ENCODE data around the gene TNRC18. TPM values are rescaled to one million over a fixed set of nuclear protein-coding genes. Genes with fewer than 3 reads are reported as not detected.

TNRC18 gene
- total and polyA plus RNA-seq, 12 donors = 10.1 to 42.3 (median 30.3) TPM

Other genes starting within 250 kb of the TNRC18 start
- 10 to 100 TPM; 38.2 to 60.7 (median 48.6) TPM for gene WIPI2, start 233.6 kb downstream of the TNRC18 start, total RNA-seq
- gene WIPI2, start 233.6 kb downstream of the TNRC18 start, polyA plus RNA-seq = 10 to 100 TPM; 15.9 to 33.4 TPM
- gene SLC29A4, start 140.9 kb downstream of the TNRC18 start, total RNA-seq = 1 to 10 TPM in 9 of 10 donors, under 1 TPM in 1; 0.94 to 4.5 (median 1.9) TPM
- 1 to 10 TPM; 4.4 to 5.3 TPM for gene SLC29A4, start 140.9 kb downstream of the TNRC18 start, polyA plus RNA-seq
- gene FBXL18, start 90.0 kb upstream of the TNRC18 start, total RNA-seq = 1 to 10 TPM; 5.2 to 7.9 (median 6.8) TPM
- gene FBXL18, start 90.0 kb upstream of the TNRC18 start, polyA plus RNA-seq = 1 to 10 TPM; 1.5 to 2.0 TPM
- gene ACTB, start 106.8 kb upstream of the TNRC18 start, total RNA-seq = 1,000 to 10,000 TPM in 2 of 10 donors, 100 to 1,000 TPM in 8; 477 to 1,905 (median 620) TPM
- 1,000 to 10,000 TPM; 1,890 to 3,093 TPM for gene ACTB, start 106.8 kb upstream of the TNRC18 start, polyA plus RNA-seq
- 10 to 100 TPM in 7 of 10 donors, 1 to 10 TPM in 3; 7.9 to 42.6 (median 15.9) TPM for gene FSCN1, start 169.0 kb upstream of the TNRC18 start, total RNA-seq
- gene FSCN1, start 169.0 kb upstream of the TNRC18 start, polyA plus RNA-seq = 10 to 100 TPM in 1 of 2 donors, 1 to 10 TPM in 1; 6.9 to 24.0 TPM